IMR-90 (cell line): ENCODE measurements around the gene HOXD9. TPM values are rescaled to one million over a fixed set of nuclear protein-coding genes. Genes with fewer than 3 reads are reported as not detected.

Experiments
- ATAC-seq: fragments of 200-7000 bp; cut with Tn5 transposase; 2 replicates; pipeline ENCODE4 v1.9.1; 2020; ENCODE audit warnings: low read depth, mild to moderate bottlenecking, moderate library complexity
- BruUV-seq: library from RNA; stranded (reverse); fragments of 400-500 nt; replicated peaks from 2 replicates; lab custom pipeline; 2021; lab: Mats Ljungman, UMichigan
- CTCF ChIA-PET: fragments of 300-600 bp; formaldehyde crosslinking; extraction: SDS; loops from one replicate; lab custom pipeline; 2021; ENCODE audit warnings: antibody characterized with exemption; lab: Yijun Ruan, JAX
- POLR2A ChIA-PET: fragments of 300-600 bp; sonication (Branson Sonifier 250); formaldehyde crosslinking; loops from one replicate; lab custom pipeline; 2022; ENCODE audit warnings: antibody characterized with exemption; ENCODE audit not compliant: unreplicated experiment; lab: Charles Lee
- DNase-seq: peaks from one replicate; pipeline ENCODE4 v3.0.0; 2013
- H2AFZ ChIP-seq: replicated peaks from 2 replicates; pipeline ENCODE3; 2013; ENCODE audit warnings: low read length, mild to moderate bottlenecking; ENCODE audit not compliant: poor library complexity
- H2AK5ac ChIP-seq: 2 replicates; pipeline ENCODE4 v1.6.1; 2013; ENCODE audit warnings: low read depth, low read length, inconsistent platforms
- H2AK9ac ChIP-seq: replicated peaks from 2 replicates; pipeline ENCODE3; 2013; ENCODE audit warnings: mild to moderate bottlenecking, low read depth, low read length, moderate library complexity; ENCODE audit not compliant: poor library complexity
- H2BK120ac ChIP-seq: 2 replicates; pipeline ENCODE4 v1.6.1; 2013; ENCODE audit warnings: low read depth, low read length, inconsistent platforms
- H2BK15ac ChIP-seq: 3 replicates; pipeline ENCODE4 v1.6.1; 2013; ENCODE audit warnings: low read depth, low read length, inconsistent platforms
- H2BK20ac ChIP-seq: 2 replicates; pipeline ENCODE4 v1.6.1; 2013; ENCODE audit warnings: low read depth, mild to moderate bottlenecking, inconsistent platforms, low read length, moderate library complexity
- H2BK5ac ChIP-seq: 2 replicates; pipeline ENCODE4 v1.6.1; 2013; ENCODE audit warnings: mild to moderate bottlenecking, low read depth, low read length, inconsistent platforms; ENCODE audit not compliant: poor library complexity, severe bottlenecking
- H3K14ac ChIP-seq: replicated peaks from 2 replicates; pipeline ENCODE4 v1.6.1; 2013; ENCODE audit warnings: low read depth, low read length, inconsistent platforms
- H3K18ac ChIP-seq: 2 replicates; pipeline ENCODE4 v1.6.1; 2013; ENCODE audit warnings: low read depth, low read length, control low read depth
- H3K23ac ChIP-seq: 2 replicates; pipeline ENCODE4 v1.6.1; 2013; ENCODE audit warnings: low read depth, low read length, inconsistent platforms
- H3K27ac ChIP-seq: 2 replicates; pipeline ENCODE4 v1.5.1; 2013; ENCODE audit warnings: mild to moderate bottlenecking, control low read depth, low read length; ENCODE audit not compliant: insufficient read depth
- H3K27me3 ChIP-seq: 2 replicates; pipeline ENCODE4 v1.6.1; 2013; ENCODE audit warnings: low read length; ENCODE audit not compliant: control insufficient read depth, insufficient read depth
- H3K36me3 ChIP-seq: 2 replicates; pipeline ENCODE4 v1.6.1; 2013; ENCODE audit warnings: low read length, mixed read lengths; ENCODE audit not compliant: control insufficient read depth, insufficient read depth
- H3K4ac ChIP-seq: 2 replicates; pipeline ENCODE4 v1.6.1; 2013; ENCODE audit warnings: low read depth, low read length, inconsistent platforms
- H3K4me1 ChIP-seq: 2 replicates; pipeline ENCODE4 v1.6.1; 2013; ENCODE audit warnings: low read length, mixed read lengths; ENCODE audit not compliant: control insufficient read depth, insufficient read depth
- H3K4me2 ChIP-seq: 2 replicates; pipeline ENCODE4 v1.6.1; 2013; ENCODE audit warnings: low read depth, mild to moderate bottlenecking, control low read depth, low read length, moderate library complexity
- H3K4me3 ChIP-seq: 2 replicates; pipeline ENCODE4 v1.5.1; 2013; ENCODE audit warnings: low read depth, mild to moderate bottlenecking, control low read depth, low read length, moderate library complexity; ENCODE audit not compliant: insufficient read depth
- H3K56ac ChIP-seq: 2 replicates; pipeline ENCODE4 v1.6.1; 2013; ENCODE audit warnings: low read length, inconsistent platforms; ENCODE audit not compliant: insufficient read depth; ENCODE audit errors: extremely low read depth
- H3K79me1 ChIP-seq, 2 experiments: 2 replicates each; pipeline ENCODE4 v1.6.1; 2013; ENCODE audit warnings: low read length in 2 of 2, inconsistent platforms in 1 of 2, low read depth in 1 of 2
- H3K9ac ChIP-seq: 2 replicates; pipeline ENCODE4 v1.6.1; 2013; ENCODE audit warnings: low read depth, low read length, control low read depth
- H3K9me1 ChIP-seq: 2 replicates; pipeline ENCODE4 v1.6.1; 2013; ENCODE audit warnings: low read length, inconsistent platforms; ENCODE audit not compliant: insufficient read depth
- H3K9me3 ChIP-seq: 2 replicates; pipeline ENCODE4 v1.6.1; 2013; ENCODE audit warnings: low read length; ENCODE audit not compliant: control insufficient read depth, insufficient read depth
- H4K20me1 ChIP-seq: 2 replicates; pipeline ENCODE4 v1.6.1; 2013; ENCODE audit warnings: low read length, inconsistent platforms; ENCODE audit not compliant: insufficient read depth
- H4K5ac ChIP-seq: 2 replicates; pipeline ENCODE4 v1.6.1; 2013; ENCODE audit warnings: mild to moderate bottlenecking, low read depth, low read length, control low read depth
- H4K8ac ChIP-seq, 2 experiments: 2 replicates each; pipeline ENCODE4 v1.6.1; 2013; ENCODE audit warnings: low read depth in 2 of 2, low read length in 2 of 2, control low read depth in 1 of 2, inconsistent platforms in 1 of 2
- H4K91ac ChIP-seq: 2 replicates; pipeline ENCODE4 v1.6.1; 2013; ENCODE audit warnings: low read depth, low read length, inconsistent platforms; ENCODE audit not compliant: insufficient read depth
- CEBPB ChIP-seq: IDR thresholded peaks from 2 replicates; pipeline ENCODE4 v1.6.1; 2012; ENCODE audit warnings: low read depth, low read length, improper control_type of control experiment
- RFX5 ChIP-seq: IDR thresholded peaks from 2 replicates; pipeline ENCODE4 v1.8.0; 2012; ENCODE audit warnings: low read depth, mild to moderate bottlenecking, low read length, moderate library complexity
- WGBS, 2 experiments: methylation state at CpG; one replicate each; pipeline versions ENCODE4 v1.1.5 to v1.1.7; 2013; ENCODE audit warnings: missing lambda C conversion rate in 2 of 2; ENCODE audit not compliant: insufficient read length in 1 of 2; ENCODE audit errors: extremely low coverage in 2 of 2; 5-methylcytosine and 5-hydroxymethylcytosine counted together
- dilution Hi-C: fragments of 300-500 bp; cut with HindIII; formaldehyde crosslinking; loops from one replicate; pipeline ENCODE4 v1.14.3; 2018; ENCODE audit warnings: low sequenced_read_pairs; ENCODE audit not compliant: unreplicated experiment
- in situ Hi-C: fragments of 300-500 bp; cut with MboI; formaldehyde crosslinking; loops from 3 replicates; pipeline ENCODE4 v1.14.3; 2019; ENCODE audit warnings: low sequenced_read_pairs, inconsistent platforms, mixed read lengths
- intact Hi-C: fragments of 100-400 bp; cut with micrococcal nuclease; formaldehyde crosslinking; loops from 2 replicates; pipeline ENCODE4 v1.10.0; 2022
- polyA plus RNA-seq, 3 experiments: library from polyadenylated mRNA; depleted of rRNA; stranded (reverse); fragments of >200 nt; gene quantifications; 2 replicates each; pipeline ENCODE4 v1.2.3, GENCODE V29; 2012; ENCODE audit warnings: low replicate concordance in 1 of 3
- total RNA-seq: library from RNA; depleted of rRNA; stranded (reverse); fragments of >200 nt; gene quantifications from 2 replicates; pipeline ENCODE4 v1.2.3, GENCODE V29; 2012
- TF ChIP-seq, protein P1 (sequence below): fragments of 150-350 bp; IDR thresholded peaks from 2 replicates; pipeline ENCODE4 v1.6.1; 2017; ENCODE audit warnings: mild to moderate bottlenecking, antibody characterized with exemption, low read length, low read depth

Gene HOXD9
- total and polyA plus RNA-seq, 2 of the 4 experiments (the other 2 are of a cell fraction), result not detected

DNA sequence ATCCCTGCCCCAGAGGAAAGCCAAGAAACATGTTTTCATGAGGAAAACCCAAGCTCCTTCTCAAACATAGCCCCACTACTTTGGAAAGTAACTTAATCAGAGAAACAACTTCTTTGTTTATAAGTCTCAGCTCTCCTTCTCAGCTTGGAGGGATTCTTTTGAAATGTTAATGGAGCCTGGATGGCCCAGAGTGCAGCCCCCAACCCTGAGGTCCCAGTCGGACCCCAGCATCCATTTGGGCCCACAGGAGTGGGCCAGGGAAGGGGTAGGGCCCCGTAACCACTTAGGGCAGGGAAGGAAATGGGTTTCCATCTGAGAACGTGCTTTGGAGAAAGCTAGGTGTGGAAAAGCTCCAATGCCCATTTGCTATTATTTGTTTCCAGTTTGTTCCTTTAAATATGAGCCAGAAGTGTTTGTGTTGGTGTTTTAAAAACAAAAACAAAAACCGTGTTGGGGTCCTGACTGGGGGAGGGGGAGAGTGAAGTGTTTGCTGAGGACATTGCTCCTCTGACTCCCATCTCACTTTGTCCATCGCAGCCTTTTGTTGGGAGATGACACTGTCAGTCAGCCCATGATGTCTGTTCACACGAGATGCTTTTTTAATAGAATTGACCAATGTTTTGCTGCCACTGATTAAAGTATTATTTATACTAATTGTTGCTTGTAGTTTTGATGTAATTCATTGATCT is 33.0 kb downstream of the HOXD9 start:
- Histone ChIP-seq H3K4me1 (no peaks in the 10 kb centered on the region), H3K56ac (no peak overlapping the region), H2BK20ac (no peak overlapping the region), H3K14ac (no peak overlapping the region), H2AK9ac (no peak overlapping the region), H3K79me1 (no peaks in the 10 kb centered on the region), H3K9me1 (no peaks in the 10 kb centered on the region), H2BK15ac (no peak overlapping the region), H3K9me3 (peaks cover 16% of the 10 kb centered on the region), H3K27ac (no peak overlapping the region), H3K9ac (no peak overlapping the region), H3K36me3 (no peaks in the 10 kb centered on the region), H3K4me3 (no peak overlapping the region), H3K4ac (no peak overlapping the region), H4K5ac (no peak overlapping the region), H2AFZ (no peak overlapping the region), H2BK5ac (no peak overlapping the region), H3K18ac (no peak overlapping the region), H2BK120ac (no peak overlapping the region), H2AK5ac (no peak overlapping the region), H3K23ac (no peak overlapping the region), H3K27me3 (peaks cover 91% of the 10 kb centered on the region), H4K91ac (no peak overlapping the region), H4K20me1 (no peaks in the 10 kb centered on the region), H3K4me2 (no peak overlapping the region), H4K8ac (no peak overlapping the region)
- POLR2A ChIA-PET, result no interaction called here
- TF ChIP-seq CEBPB (no peak), RFX5 (no peak)
- TF ChIP-seq, protein P1, sequence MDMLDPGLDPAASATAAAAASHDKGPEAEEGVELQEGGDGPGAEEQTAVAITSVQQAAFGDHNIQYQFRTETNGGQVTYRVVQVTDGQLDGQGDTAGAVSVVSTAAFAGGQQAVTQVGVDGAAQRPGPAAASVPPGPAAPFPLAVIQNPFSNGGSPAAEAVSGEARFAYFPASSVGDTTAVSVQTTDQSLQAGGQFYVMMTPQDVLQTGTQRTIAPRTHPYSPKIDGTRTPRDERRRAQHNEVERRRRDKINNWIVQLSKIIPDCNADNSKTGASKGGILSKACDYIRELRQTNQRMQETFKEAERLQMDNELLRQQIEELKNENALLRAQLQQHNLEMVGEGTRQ, result no peak
- no CpG with 5 or more reads among the region's 6 CpGs for WGBS, 2 experiments
- ATAC-seq (no peak), DNase-seq (no peak)
- intact Hi-C loops, result no loop called here
- CTCF ChIA-PET, result interaction anchor here (3.3 kb wide), 1 partner anchor 299 kb away, joined by 7 read pairs; no protein-coding TSS in a partner anchor
- in situ Hi-C loops, result no loop called here
- dilution Hi-C loops, result no loop called here
- no TSS peak for BruUV-seq
